GM21723 (cell line): ENCODE results near the gene TNFSF10.
"Not testable (repeated sequence)": the region's sequence is repeated elsewhere in the genome, so short reads cannot be mapped to it uniquely, and the experiment has no call there.

Experiments used
- ATAC-seq: cut with Tn5 transposase; IDR thresholded peaks from one replicate; pipeline ENCODE4 v1.9.1; 2021; ENCODE audit warnings: mild to moderate bottlenecking, moderate library complexity; ENCODE audit not compliant: unreplicated experiment

TNFSF10 gene

GRCh38 chr3:172544404-172544803, 21.2 kb upstream of the TNFSF10 start:
- ATAC-seq, result no peak

- ATAC-seq, result no peak
Observed at GRCh38 chr3:172543884-172544283, 20.7 kb upstream of the TNFSF10 start.

GRCh38 chr3:172543419-172543818, 20.2 kb upstream of the TNFSF10 start:
- ATAC-seq, result no peak

- ATAC-seq, result no peak
Observed at GRCh38 chr3:172542999-172543398, 19.8 kb upstream of the TNFSF10 start.

- ATAC-seq, result no peak
Observed at GRCh38 chr3:172541945-172542488, 18.8 kb upstream of the TNFSF10 start.

GRCh38 chr3:172540049-172540448, 16.8 kb upstream of the TNFSF10 start:
- ATAC-seq, result no peak

GRCh38 chr3:172539273-172539672, 16.0 kb upstream of the TNFSF10 start:
- no peak for ATAC-seq

GRCh38 chr3:172538368-172539151, 15.3 kb upstream of the TNFSF10 start:
- no peak for ATAC-seq

- ATAC-seq, result no peak
Observed at GRCh38 chr3:172537507-172538158, 14.4 kb upstream of the TNFSF10 start.

GRCh38 chr3:172536993-172537419, 13.8 kb upstream of the TNFSF10 start:
- ATAC-seq, result no peak

GRCh38 chr3:172536505-172536904, 13.3 kb upstream of the TNFSF10 start:
- ATAC-seq, result no peak

GRCh38 chr3:172530566-172530965, 7.3 kb upstream of the TNFSF10 start:
- ATAC-seq, result no peak

GRCh38 chr3:172530101-172530561, 6.9 kb upstream of the TNFSF10 start:
- ATAC-seq, result no peak

GRCh38 chr3:172528677-172529076, 5.4 kb upstream of the TNFSF10 start:
- no peak for ATAC-seq

- ATAC-seq, result no peak
Observed at GRCh38 chr3:172527306-172527705, 4.1 kb upstream of the TNFSF10 start.

- no peak for ATAC-seq
Observed at GRCh38 chr3:172525116-172525613, 1.9 kb upstream of the TNFSF10 start.

- ATAC-seq, result no peak
Observed at GRCh38 chr3:172524611-172525010, 1.4 kb upstream of the TNFSF10 start.

- not testable (repeated sequence) for ATAC-seq
Observed at GRCh38 chr3:172521837-172522726, 1.1 kb downstream of the TNFSF10 start.

GRCh38 chr3:172520301-172520831, 2.9 kb downstream of the TNFSF10 start:
- peak; percentile 32 for ATAC-seq

- no peak for ATAC-seq
Observed at GRCh38 chr3:172519740-172520139, 3.5 kb downstream of the TNFSF10 start.
